CD4-positive, alpha-beta T cell treated with Interleukin-4 for 1 hour (primary cell): ENCODE measurements around the gene KCNF1.

Experiments
- DNase-seq, 2 donors: peaks; one replicate each; pipeline ENCODE4 v3.0.0-alpha.2; 2020 to 2022

Gene KCNF1

GRCh38 chr2:10905006-10905861 lies 6.5 kb upstream of the KCNF1 start:
- DNase-seq, result no peak

DNA sequence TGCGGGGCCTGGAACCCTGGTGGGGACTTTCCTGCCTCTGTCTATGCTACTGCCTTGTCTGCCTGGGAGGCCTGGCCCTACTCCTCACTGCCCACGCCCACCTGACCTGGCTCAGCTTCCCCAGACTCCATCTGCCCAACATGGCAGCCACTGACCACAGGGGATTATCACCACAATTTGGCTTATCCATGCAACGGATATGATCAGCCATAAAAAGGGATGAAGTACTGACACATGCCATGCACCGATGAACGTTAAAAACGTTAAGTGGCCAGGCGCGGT lies 5.9 kb upstream of the KCNF1 start:
- DNase-seq, result no peak

DNA sequence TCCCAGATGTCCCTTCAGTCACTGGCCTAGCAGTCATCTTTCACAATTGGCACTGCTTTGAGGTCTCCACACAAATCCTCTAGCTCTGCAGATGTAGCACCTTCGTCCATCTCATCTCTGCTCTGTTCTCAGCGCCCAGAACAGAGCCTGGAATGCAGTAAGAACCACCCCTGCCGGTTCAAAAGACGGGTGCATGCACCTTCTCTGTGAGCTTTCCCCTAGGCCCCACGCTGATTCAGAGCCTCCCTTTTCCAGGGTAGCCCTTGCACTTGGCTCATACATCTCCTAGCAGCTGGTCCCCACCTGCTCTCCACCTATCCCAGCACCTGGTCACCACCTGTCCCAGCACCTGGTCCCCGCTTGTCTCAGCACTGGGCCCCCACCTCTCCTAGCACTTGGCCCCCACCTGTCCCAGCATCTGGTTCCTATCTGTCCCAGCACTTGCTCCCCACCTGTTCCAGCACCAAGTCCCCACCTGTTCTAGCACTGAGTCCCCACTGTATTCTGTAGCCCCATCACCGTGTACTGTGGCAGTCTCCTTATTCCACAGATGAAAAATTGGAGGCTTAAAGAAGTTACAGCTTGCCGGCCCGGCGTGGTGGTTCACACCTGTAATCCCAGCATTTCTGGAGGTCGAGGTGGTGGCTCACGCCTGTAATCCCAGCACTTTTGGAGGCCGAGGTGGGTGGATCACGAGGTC lies 4.7 kb upstream of the KCNF1 start:
- DNase-seq, result no peak

- no peak for DNase-seq
Measured at GRCh38 chr2:10908195-10908594, 3.5 kb upstream of the KCNF1 start.

GRCh38 chr2:10909050-10909995 lies 2.4 kb upstream of the KCNF1 start:
- DNase-seq, result no peak

- DNase-seq, result no peak
Measured at GRCh38 chr2:10909996-10910341, 1.8 kb upstream of the KCNF1 start.

DNA sequence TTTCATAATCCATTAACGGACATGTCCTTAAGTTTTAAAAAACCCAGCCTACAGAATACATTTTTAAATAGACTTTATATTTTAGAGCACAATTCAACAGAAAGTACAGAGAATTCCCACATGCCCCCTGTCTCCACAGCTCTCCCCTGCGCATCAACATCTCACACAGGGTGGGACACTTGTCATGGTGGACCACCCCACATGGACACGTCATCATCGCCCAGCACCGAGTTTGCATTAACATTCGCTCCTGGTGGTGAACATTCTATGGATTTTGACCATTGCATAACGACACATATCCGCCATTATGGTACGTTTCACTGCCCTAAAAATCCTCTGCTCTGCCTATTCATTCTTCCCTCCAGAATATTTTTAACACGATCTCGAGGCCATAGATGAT lies 1.1 kb upstream of the KCNF1 start:
- DNase-seq, result no peak

DNA sequence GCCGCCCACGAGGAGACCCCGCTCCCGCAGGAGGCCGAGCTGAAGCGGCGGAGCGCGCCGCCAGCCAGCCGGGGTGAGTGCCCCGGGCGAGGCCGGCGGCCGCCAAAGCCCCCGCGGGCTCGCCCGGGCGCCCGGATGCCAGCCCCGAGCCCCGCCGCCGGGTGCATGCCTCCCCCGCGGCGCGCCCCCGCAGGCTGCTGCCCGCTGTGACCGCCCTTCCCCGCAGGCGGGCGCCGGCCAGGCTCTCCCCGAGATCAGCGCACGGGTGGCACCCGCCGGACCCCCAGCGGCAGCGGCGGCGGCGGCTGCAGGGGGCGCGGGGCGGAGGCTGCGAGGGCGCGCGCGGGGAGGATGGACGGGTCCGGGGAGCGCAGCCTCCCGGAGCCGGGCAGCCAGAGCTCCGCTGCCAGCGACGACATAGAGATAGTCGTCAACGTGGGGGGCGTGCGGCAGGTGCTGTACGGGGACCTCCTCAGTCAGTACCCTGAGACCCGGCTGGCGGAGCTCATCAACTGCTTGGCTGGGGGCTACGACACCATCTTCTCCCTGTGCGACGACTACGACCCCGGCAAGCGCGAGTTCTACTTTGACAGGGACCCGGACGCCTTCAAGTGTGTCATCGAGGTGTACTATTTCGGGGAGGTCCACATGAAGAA lies 470 bp downstream of the KCNF1 start:
- no peak for DNase-seq

- DNase-seq, result no peak
Measured at GRCh38 chr2:10912796-10913455, 1.2 kb downstream of the KCNF1 start.

- no peak for DNase-seq
Measured at GRCh38 chr2:10913501-10914271, 2.0 kb downstream of the KCNF1 start.

DNA sequence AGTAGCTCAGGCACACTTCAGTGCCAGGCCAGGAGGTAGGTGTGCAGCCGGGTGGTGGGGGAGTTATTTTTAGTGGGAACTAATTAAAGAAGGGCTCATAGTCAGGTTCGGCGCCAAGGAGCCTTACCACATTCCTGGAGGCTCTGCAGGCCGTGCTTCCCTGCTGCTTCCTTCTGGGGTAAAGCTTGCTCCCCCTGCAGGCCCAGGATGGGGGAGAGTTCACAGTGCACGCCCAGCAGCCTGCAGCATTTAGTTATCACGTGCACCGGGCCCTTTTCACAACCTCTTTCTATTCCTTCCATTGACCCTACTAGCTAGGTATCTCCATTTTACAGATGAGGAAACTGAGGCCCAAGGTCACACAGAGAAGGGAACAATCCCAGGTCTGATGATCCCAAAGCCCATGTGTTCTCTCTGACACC lies 2.5 kb downstream of the KCNF1 start:
- no peak for DNase-seq

- no peak for DNase-seq
Measured at GRCh38 chr2:10915236-10915635, 3.5 kb downstream of the KCNF1 start.

- no peak for DNase-seq
Measured at GRCh38 chr2:10915731-10916276, 4.1 kb downstream of the KCNF1 start.

DNA sequence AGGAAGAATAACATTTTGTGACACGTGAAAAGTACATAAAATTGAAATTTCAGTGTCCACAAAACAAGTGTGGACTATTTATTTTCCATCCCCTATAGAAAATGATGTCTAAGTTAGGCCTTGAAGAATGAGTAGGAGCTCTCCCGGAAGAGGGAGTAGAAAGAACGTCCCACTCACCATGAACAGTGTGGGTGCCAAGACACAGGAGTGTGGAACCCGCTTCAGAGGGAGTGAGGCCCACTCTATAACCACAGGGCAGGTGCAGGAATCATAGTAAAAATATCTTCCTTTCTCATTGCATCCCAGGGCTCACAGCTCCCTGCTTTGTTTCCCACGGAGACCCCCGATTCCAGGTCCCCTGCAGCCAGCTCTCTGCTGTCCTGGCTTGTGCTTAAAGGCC lies 5.2 kb downstream of the KCNF1 start:
- DNase-seq, result no peak

- no peak for DNase-seq
Measured at GRCh38 chr2:10917927-10918326, 6.2 kb downstream of the KCNF1 start.

- no peak for DNase-seq
Measured at GRCh38 chr2:10918661-10919409, 7.1 kb downstream of the KCNF1 start.

- DNase-seq, result no peak
Measured at GRCh38 chr2:10919410-10919770, 7.7 kb downstream of the KCNF1 start.

GRCh38 chr2:10919771-10920621 lies 8.3 kb downstream of the KCNF1 start:
- DNase-seq, result no peak

DNA sequence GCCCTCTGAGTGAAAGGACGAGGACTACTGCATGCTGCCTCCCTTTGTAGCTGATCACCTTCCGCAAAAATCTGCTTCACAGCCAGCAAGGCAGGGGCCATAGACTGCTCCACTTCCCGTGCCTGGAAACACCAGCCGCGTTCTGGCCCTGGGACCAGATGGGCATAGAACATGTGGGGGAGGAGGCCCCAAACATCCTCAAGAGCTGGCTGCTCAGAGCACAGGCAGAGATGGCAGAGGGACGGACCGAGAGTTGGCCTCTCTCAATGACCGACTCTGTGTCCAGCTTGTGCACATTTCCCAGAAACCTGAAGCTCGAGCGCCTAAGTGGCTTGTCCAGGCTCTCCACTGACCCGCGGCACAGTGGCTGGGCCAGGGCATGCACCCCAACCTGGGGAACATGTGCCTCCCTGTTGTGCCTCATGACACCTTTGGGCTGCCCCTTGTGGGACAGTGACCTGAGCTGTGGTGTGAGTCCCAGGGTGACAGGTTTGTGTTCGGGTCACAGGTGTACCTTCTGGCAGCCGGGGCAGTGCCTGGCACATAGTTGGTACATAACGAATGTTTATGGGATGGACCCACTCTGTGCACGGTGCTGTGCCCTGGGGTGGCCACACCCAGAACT lies 9.1 kb downstream of the KCNF1 start:
- DNase-seq, result no peak
